DMS114 treated with DMSO at 0.1 percent for 48 hours (cell line): ENCODE results near the gene ATOSA.

Experiments
- DNase-seq: peaks from one replicate; lab custom pipeline; 2025; ENCODE audit not compliant: unreplicated experiment; lab: John Stamatoyannopoulos, UW

Gene ATOSA

DNA sequence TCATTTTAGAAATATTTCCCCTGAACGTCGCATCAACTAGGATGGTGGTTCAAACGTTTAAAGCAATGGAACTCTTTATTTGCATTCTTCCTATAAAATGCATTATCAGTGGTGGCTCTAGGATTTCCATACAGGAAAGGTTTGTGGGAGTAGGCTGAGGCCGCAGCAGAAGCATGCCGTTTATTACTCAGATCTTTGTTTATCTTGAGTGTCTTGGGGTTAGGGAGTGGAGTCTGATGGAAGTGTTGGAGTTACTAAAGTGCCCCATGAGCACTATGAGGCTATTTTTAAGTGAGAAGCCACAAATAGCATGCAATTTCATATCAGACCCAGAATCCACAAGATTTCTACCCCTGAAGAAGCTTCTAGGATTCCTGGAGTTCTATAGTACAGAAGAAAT is 26.2 kb downstream of the ATOSA start:
- no peak for DNase-seq

- no peak for DNase-seq
These were observed 26.9 kb downstream of the ATOSA start for GRCh38 chr15:52652286-52652685.

- no peak for DNase-seq
These were observed 27.3 kb downstream of the ATOSA start for GRCh38 chr15:52651868-52652267.

- no peak for DNase-seq
These were observed 28.1 kb downstream of the ATOSA start for GRCh38 chr15:52651114-52651513.

DNA sequence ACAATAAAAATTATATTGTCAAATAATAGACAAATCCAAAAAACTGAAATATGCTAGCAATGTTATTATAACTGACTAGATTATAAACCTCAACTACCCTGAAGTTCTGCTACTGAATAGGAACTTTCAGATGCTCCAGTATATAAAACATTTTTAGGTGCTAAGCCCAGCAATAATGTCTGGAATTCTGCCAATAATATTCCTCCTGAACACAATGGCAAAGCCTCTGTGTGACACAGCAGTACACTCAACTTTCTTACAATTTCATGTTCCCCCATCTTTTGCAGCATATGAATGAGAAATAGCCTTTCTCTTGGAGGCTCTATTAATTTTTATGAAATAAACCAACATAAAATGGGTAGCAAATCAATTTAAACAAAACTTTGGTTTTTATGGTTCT is 29.5 kb downstream of the ATOSA start:
- no peak for DNase-seq

- no peak for DNase-seq
These were observed 33.3 kb downstream of the ATOSA start for GRCh38 chr15:52645916-52646315.

DNA sequence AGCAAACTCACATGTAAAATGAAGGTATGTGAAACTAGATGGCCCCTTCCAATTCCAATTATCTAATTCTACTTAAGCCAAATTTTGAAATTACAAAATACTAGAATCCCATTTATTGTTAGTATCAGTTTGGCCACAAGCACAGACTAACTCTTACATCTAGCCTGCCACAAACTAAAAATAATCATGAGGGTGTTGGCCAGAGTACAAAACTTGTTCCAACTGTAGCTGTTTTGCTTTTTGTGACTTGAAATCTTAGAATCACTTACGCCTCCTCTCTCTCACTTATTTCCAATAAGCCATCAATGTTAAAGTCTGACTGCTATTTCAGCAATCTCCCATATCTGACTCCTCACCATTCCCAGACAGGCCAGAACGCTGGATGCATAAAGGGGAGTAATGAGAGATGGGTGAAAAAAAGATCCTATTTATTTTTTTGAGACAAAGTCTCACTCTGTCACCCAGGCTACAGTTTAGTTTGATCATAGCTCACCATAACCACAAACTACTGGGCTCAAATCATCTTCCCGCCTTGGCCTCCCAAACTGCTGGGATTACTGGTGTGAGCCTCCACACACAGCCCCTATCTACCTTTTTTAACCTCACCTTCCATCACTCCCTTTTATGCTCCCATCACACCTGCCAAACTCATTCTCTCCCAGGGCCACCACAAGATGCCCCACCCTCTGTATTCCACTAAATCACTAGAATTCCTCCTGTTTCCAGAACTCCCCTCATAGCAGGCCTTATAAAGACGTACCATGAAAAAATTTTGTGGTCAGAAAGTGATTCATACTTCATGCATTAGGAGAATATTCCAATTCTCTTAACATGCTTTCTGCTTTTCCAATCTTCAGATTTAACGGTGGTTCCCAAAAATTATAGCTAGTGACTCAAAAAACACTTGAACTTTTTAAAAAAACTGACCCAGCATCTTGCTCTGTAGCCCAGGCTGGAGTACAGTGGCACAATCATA is 36.5 kb downstream of the ATOSA start:
- no peak for DNase-seq

GRCh38 chr15:52636459-52636858 is 42.7 kb downstream of the ATOSA start:
- no peak for DNase-seq

DNA sequence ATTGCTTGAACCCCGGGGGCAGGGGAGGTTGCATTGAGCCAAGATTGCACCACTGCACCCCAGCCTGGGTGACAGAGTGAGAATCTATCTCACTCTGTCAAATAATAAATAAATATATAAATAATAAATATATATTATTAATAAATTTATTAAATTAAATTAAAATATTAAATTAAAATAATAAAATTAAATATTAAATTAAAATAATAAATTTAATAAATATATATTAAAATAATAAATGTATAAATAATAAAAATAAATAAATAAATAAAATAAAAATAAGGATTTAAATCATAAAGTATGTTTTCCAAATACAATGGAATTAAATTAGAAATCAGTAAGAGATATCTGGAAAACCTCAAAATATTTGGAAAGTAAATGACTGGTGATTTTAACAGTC is 43.3 kb downstream of the ATOSA start:
- no peak for DNase-seq
